ENCODE results near the gene VCL. TPM values are rescaled to one million over a fixed set of nuclear protein-coding genes. Genes with fewer than 3 reads are reported as not detected.

Gene VCL
- total and polyA plus RNA-seq, 9 of the 15 experiments (the other 6 are each of a cell fraction or from before 2014, with no cell fraction given): 29.8 to 186 (median 76.4) TPM

DNA sequence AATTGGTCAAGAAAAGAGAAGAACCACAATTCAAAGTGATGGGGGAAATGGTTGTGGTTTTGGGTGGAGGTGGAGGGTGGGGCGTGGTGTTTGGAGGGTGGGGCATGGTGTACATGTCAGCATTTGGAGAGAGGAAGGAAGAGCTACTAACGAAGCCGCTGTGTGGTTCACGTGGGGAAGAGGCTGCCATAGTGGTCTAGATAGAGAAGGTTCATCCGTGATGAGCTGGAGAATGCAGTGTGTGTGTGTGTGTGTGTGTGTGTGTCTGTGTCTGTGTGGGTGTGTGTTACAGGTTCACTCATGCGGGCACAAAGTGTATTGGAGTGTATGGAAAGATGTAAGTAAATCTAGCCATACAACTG is 6.1 kb upstream of the VCL start (continued):
- TF ChIP-seq, protein P1, sequence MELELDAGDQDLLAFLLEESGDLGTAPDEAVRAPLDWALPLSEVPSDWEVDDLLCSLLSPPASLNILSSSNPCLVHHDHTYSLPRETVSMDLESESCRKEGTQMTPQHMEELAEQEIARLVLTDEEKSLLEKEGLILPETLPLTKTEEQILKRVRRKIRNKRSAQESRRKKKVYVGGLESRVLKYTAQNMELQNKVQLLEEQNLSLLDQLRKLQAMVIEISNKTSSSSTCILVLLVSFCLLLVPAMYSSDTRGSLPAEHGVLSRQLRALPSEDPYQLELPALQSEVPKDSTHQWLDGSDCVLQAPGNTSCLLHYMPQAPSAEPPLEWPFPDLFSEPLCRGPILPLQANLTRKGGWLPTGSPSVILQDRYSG (tag; conservative IDR thresholded peaks at IDR 0.05; ENCODE audit: low read depth): no peak
- TF ChIP-seq, protein P2, sequence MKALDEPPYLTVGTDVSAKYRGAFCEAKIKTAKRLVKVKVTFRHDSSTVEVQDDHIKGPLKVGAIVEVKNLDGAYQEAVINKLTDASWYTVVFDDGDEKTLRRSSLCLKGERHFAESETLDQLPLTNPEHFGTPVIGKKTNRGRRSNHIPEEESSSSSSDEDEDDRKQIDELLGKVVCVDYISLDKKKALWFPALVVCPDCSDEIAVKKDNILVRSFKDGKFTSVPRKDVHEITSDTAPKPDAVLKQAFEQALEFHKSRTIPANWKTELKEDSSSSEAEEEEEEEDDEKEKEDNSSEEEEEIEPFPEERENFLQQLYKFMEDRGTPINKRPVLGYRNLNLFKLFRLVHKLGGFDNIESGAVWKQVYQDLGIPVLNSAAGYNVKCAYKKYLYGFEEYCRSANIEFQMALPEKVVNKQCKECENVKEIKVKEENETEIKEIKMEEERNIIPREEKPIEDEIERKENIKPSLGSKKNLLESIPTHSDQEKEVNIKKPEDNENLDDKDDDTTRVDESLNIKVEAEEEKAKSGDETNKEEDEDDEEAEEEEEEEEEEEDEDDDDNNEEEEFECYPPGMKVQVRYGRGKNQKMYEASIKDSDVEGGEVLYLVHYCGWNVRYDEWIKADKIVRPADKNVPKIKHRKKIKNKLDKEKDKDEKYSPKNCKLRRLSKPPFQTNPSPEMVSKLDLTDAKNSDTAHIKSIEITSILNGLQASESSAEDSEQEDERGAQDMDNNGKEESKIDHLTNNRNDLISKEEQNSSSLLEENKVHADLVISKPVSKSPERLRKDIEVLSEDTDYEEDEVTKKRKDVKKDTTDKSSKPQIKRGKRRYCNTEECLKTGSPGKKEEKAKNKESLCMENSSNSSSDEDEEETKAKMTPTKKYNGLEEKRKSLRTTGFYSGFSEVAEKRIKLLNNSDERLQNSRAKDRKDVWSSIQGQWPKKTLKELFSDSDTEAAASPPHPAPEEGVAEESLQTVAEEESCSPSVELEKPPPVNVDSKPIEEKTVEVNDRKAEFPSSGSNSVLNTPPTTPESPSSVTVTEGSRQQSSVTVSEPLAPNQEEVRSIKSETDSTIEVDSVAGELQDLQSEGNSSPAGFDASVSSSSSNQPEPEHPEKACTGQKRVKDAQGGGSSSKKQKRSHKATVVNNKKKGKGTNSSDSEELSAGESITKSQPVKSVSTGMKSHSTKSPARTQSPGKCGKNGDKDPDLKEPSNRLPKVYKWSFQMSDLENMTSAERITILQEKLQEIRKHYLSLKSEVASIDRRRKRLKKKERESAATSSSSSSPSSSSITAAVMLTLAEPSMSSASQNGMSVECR (CRISPR knock-in tag; IDR thresholded peaks at IDR 0.05): peak; percentile 49
- TF ChIP-seq MCM2 (IDR thresholded peaks at IDR 0.05; ENCODE audit: low read depth): no peak
- TF ChIP-seq BRCA1 (IDR thresholded peaks at IDR 0.05): no peak
- TF ChIP-seq BRCA1 (CRISPR knock-in tag; IDR thresholded peaks at IDR 0.05): no peak
- TF ChIP-seq MECOM (CRISPR knock-in tag; IDR thresholded peaks at IDR 0.05): peak; percentile 57; the same call in 1 of the 2 replicates
- TF ChIP-seq, protein P3, sequence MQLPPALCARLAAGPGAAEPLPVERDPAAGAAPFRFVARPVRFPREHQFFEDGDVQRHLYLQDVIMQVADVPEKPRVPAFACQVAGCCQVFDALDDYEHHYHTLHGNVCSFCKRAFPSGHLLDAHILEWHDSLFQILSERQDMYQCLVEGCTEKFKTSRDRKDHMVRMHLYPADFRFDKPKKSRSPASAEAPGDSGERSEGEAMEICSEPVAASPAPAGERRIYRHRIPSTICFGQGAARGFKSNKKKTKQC (CRISPR knock-in tag; IDR thresholded peaks at IDR 0.05): no peak
- TF ChIP-seq, protein P4, sequence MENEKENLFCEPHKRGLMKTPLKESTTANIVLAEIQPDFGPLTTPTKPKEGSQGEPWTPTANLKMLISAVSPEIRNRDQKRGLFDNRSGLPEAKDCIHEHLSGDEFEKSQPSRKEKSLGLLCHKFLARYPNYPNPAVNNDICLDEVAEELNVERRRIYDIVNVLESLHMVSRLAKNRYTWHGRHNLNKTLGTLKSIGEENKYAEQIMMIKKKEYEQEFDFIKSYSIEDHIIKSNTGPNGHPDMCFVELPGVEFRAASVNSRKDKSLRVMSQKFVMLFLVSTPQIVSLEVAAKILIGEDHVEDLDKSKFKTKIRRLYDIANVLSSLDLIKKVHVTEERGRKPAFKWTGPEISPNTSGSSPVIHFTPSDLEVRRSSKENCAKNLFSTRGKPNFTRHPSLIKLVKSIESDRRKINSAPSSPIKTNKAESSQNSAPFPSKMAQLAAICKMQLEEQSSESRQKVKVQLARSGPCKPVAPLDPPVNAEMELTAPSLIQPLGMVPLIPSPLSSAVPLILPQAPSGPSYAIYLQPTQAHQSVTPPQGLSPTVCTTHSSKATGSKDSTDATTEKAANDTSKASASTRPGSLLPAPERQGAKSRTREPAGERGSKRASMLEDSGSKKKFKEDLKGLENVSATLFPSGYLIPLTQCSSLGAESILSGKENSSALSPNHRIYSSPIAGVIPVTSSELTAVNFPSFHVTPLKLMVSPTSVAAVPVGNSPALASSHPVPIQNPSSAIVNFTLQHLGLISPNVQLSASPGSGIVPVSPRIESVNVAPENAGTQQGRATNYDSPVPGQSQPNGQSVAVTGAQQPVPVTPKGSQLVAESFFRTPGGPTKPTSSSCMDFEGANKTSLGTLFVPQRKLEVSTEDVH (IDR thresholded peaks at IDR 0.05; ENCODE audit: low read depth, partially characterized antibody): peak; percentile 45
- no peak for TF ChIP-seq TRIM28 (IDR thresholded peaks at IDR 0.05)
- TF ChIP-seq ZNF668 (CRISPR knock-in tag; IDR thresholded peaks at IDR 0.05): no peak
- TF ChIP-seq MTA2 (IDR thresholded peaks at IDR 0.05; ENCODE audit: low read depth): peak; percentile 46; the same call in 1 of the 2 replicates
- TF ChIP-seq, protein P5, sequence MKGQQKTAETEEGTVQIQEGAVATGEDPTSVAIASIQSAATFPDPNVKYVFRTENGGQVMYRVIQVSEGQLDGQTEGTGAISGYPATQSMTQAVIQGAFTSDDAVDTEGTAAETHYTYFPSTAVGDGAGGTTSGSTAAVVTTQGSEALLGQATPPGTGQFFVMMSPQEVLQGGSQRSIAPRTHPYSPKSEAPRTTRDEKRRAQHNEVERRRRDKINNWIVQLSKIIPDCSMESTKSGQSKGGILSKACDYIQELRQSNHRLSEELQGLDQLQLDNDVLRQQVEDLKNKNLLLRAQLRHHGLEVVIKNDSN (CRISPR knock-in tag; IDR thresholded peaks at IDR 0.05): peak; percentile 60; the same call in 1 of the 2 replicates
- TF ChIP-seq SMARCE1 (IDR thresholded peaks at IDR 0.05): peak; percentile 73
- peak; percentile 88 for TF ChIP-seq NBN (IDR thresholded peaks at IDR 0.05; ENCODE audit: low read depth)
- TF ChIP-seq, protein P6, sequence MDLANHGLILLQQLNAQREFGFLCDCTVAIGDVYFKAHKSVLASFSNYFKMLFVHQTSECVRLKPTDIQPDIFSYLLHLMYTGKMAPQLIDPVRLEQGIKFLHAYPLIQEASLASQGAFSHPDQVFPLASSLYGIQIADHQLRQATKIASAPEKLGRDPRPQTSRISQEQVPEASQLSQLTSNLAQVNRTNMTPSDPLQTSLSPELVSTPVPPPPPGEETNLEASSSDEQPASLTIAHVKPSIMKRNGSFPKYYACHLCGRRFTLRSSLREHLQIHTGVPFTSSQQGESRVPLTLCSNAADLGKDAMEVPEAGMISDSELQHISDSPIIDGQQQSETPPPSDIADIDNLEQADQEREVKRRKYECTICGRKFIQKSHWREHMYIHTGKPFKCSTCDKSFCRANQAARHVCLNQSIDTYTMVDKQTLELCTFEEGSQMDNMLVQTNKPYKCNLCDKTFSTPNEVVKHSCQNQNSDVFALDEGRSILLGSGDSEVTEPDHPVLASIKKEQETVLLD (IDR thresholded peaks at IDR 0.05): peak; percentile 73

All from K562 (cell line).